HCT116 (cell line): ENCODE measurements around the gene FAM78B. TPM values are rescaled to one million over a fixed set of nuclear protein-coding genes. Genes with fewer than 3 reads are reported as not detected.

ENCODE experiments used
- ATAC-seq: fragments of 200-7000 bp; cut with Tn5 transposase; 2 replicates; pipeline ENCODE4 v1.9.1; 2020; ENCODE audit warnings: mild to moderate bottlenecking, moderate library complexity
- BruUV-seq: library from RNA; stranded (reverse); fragments of 400-500 nt; replicated peaks from 2 replicates; lab custom pipeline; 2021; lab: Mats Ljungman, UMichigan
- CTCF ChIA-PET: fragments of 300-600 bp; sonication (Branson Sonifier 250); formaldehyde crosslinking; loops from one replicate; lab custom pipeline; 2021; ENCODE audit warnings: antibody characterized with exemption; lab: Charles Lee
- POLR2A ChIA-PET: fragments of 300-600, 350-600 bp; sonication (Branson Sonifier 250); formaldehyde crosslinking; loops from one replicate; lab custom pipeline; 2021; ENCODE audit warnings: antibody characterized with exemption; lab: Charles Lee
- RAD21 ChIA-PET, 2 experiments: fragments of 300-600 bp; sonication (Branson Sonifier 250); formaldehyde crosslinking; loops; one replicate each; lab custom pipeline; 2023; ENCODE audit warnings: low total read pairs in 2 of 2; ENCODE audit not compliant: uncharacterized antibody in 2 of 2, unreplicated experiment in 2 of 2, low non-redundant PET in 1 of 2; lab: Charles Lee
- DNase-seq: peaks from one replicate; pipeline ENCODE4 v3.0.0-alpha.2; 2010; ENCODE audit warnings: low read depth, low spot score
- H2AFZ ChIP-seq: fragments of 200-600 bp; shearing (Covaris generic), sonication (generic); 2 replicates; pipeline ENCODE4 v1.6.1; 2017; ENCODE audit warnings: low read depth, mixed run types, mixed read lengths, antibody characterized with exemption, low read length; ENCODE audit not compliant: poor library complexity, severe bottlenecking
- H3K27ac ChIP-seq: 2 replicates; pipeline ENCODE4 v1.5.1; 2012; ENCODE audit warnings: low read depth, low read length
- H3K27me3 ChIP-seq: fragments of 200-600 bp; sonication (generic); 2 replicates; pipeline ENCODE4 v1.6.1; 2016; ENCODE audit warnings: mixed run types, low read length, mixed read lengths; ENCODE audit not compliant: insufficient read depth
- H3K36me3 ChIP-seq, 2 experiments: fragments of 200-500 bp in 1 of 2; fragments of 200-600 bp in 1 of 2; sonication (Bioruptor generic) in 1 of 2; sonication (generic) in 1 of 2; 2 replicates each; pipeline versions ENCODE4 v1.5.1 to v1.6.1; 2014 to 2016; ENCODE audit warnings: low read length in 2 of 2, inconsistent platforms in 1 of 2, mixed read lengths in 1 of 2, mixed run types in 1 of 2; ENCODE audit not compliant: insufficient read depth in 2 of 2, control insufficient read depth in 1 of 2
- H3K4me1 ChIP-seq, 2 experiments: fragments of 200-600 bp in 1 of 2; sonication (generic) in 1 of 2; 2 replicates each; pipeline versions ENCODE4 v1.5.1 to v1.6.1; 2012 to 2017; ENCODE audit warnings: low read length in 2 of 2, inconsistent platforms in 1 of 2, mild to moderate bottlenecking in 1 of 2, mixed read lengths in 1 of 2, mixed run types in 1 of 2, moderate library complexity in 1 of 2; ENCODE audit not compliant: insufficient read depth in 2 of 2, control insufficient read depth in 1 of 2
- H3K4me2 ChIP-seq: fragments of 200-600 bp; sonication (generic); 2 replicates; pipeline ENCODE4 v1.6.1; 2017; ENCODE audit warnings: mixed run types, low read length, mixed read lengths
- H3K4me3 ChIP-seq, 2 experiments: fragments of 200-600 bp in 1 of 2; sonication (generic) in 1 of 2; replicated peaks in 1 of 2; 2 replicates each; pipeline ENCODE4 v1.5.1; 2011 to 2016; ENCODE audit warnings: low read length in 2 of 2, control low read depth in 1 of 2, low read depth in 1 of 2, mild to moderate bottlenecking in 1 of 2, mixed read lengths in 1 of 2, mixed run types in 1 of 2
- H3K79me2 ChIP-seq: fragments of 200-600 bp; sonication (generic); 2 replicates; pipeline ENCODE4 v1.6.1; 2017; ENCODE audit warnings: mild to moderate bottlenecking, mixed run types, low read length, moderate library complexity, mixed read lengths; ENCODE audit not compliant: insufficient read depth
- H3K9ac ChIP-seq: fragments of 200-600 bp; sonication (generic); 2 replicates; pipeline ENCODE4 v1.6.1; 2016; ENCODE audit warnings: low read length, mixed read lengths
- H3K9me2 ChIP-seq: fragments of 200-600 bp; sonication (generic), shearing (Covaris generic); 2 replicates; pipeline ENCODE4 v1.6.1; 2017; ENCODE audit warnings: mixed run types, mild to moderate bottlenecking, moderate library complexity; ENCODE audit not compliant: insufficient read depth
- H3K9me3 ChIP-seq, 2 experiments: fragments of 200-500 bp in 1 of 2; fragments of 200-600 bp in 1 of 2; sonication (Bioruptor generic) in 1 of 2; sonication (generic) in 1 of 2; 2 replicates each; pipeline ENCODE4 v1.6.1; 2014 to 2017; ENCODE audit warnings: low read length in 2 of 2, mixed read lengths in 2 of 2, inconsistent platforms in 1 of 2, low read depth in 1 of 2, mild to moderate bottlenecking in 1 of 2, mixed run types in 1 of 2, moderate library complexity in 1 of 2; ENCODE audit not compliant: control insufficient read depth in 1 of 2, insufficient read depth in 1 of 2
- H4K20me1 ChIP-seq: fragments of 200-600 bp; sonication (generic), shearing (Covaris generic); 2 replicates; pipeline ENCODE4 v1.6.1; 2017; ENCODE audit warnings: mixed run types, mild to moderate bottlenecking, moderate library complexity; ENCODE audit not compliant: insufficient read depth
- EGR1 ChIP-seq: IDR thresholded peaks from 2 replicates; pipeline ENCODE4 v1.6.1; 2012; ENCODE audit warnings: low read depth
- ELF1 ChIP-seq: IDR thresholded peaks from 2 replicates; pipeline ENCODE4 v1.6.1; 2012; ENCODE audit warnings: low read depth, borderline replicate concordance
- EZH2 ChIP-seq: fragments of 200-600 bp; sonication (generic); IDR thresholded peaks from 2 replicates; pipeline ENCODE4 v1.6.1; 2017; ENCODE audit warnings: antibody characterized with exemption, mixed run types
- FOSL1 ChIP-seq: IDR thresholded peaks from 2 replicates; pipeline ENCODE4 v1.6.1; 2012; ENCODE audit warnings: low read depth
- JUND ChIP-seq: IDR thresholded peaks from 2 replicates; pipeline ENCODE4 v1.6.1; 2012
- POLR2A ChIP-seq: IDR thresholded peaks from 2 replicates; pipeline ENCODE4 v1.7.0; 2011; ENCODE audit warnings: borderline replicate concordance; ENCODE audit not compliant: insufficient read depth, insufficient read length; ENCODE audit errors: extremely low read depth
- POLR2AphosphoS5 ChIP-seq: IDR thresholded peaks from 2 replicates; pipeline ENCODE4 v1.6.1; 2011; ENCODE audit warnings: mild to moderate bottlenecking, low read depth, low read length, moderate library complexity
- REST ChIP-seq: IDR thresholded peaks from 2 replicates; pipeline ENCODE4 v1.6.1; 2012; ENCODE audit warnings: low read depth
- SIN3A ChIP-seq: IDR thresholded peaks from 2 replicates; pipeline ENCODE4 v1.6.1; 2012; ENCODE audit warnings: low read depth
- SP1 ChIP-seq: IDR thresholded peaks from 2 replicates; pipeline ENCODE4 v1.6.1; 2012; ENCODE audit warnings: low read depth
- SRF ChIP-seq: IDR thresholded peaks from 2 replicates; pipeline ENCODE4 v1.6.1; 2012; ENCODE audit warnings: low read depth
- TCF7L2 ChIP-seq: IDR thresholded peaks from 2 replicates; pipeline ENCODE4 v1.7.0; 2011; ENCODE audit warnings: borderline replicate concordance, inconsistent platforms; ENCODE audit not compliant: insufficient read depth, insufficient read length; ENCODE audit errors: extremely low read depth
- YY1 ChIP-seq: IDR thresholded peaks from 2 replicates; pipeline ENCODE4 v1.6.1; 2011; ENCODE audit warnings: low read length, low read depth, moderate library complexity, mild to moderate bottlenecking; ENCODE audit not compliant: insufficient replicate concordance; ENCODE audit errors: extremely low read depth
- ZNF274 ChIP-seq: fragments of 200-500 bp; sonication (Bioruptor generic); IDR thresholded peaks from 2 replicates; pipeline ENCODE4 v1.6.1; 2014; ENCODE audit warnings: mild to moderate bottlenecking, low read depth, low read length, inconsistent platforms
- intact Hi-C: fragments of 100-400 bp; cut with micrococcal nuclease; formaldehyde crosslinking; loops from 2 replicates; pipeline ENCODE4 v1.10.0; 2022
- total RNA-seq: library from RNA; stranded (reverse); gene quantifications from one replicate; pipeline ENCODE4 v1.2.1, GENCODE V29; 2021; ENCODE audit not compliant: unreplicated experiment
- TF ChIP-seq, protein P1 (sequence below): IDR thresholded peaks from 2 replicates; pipeline ENCODE4 v1.6.1; 2012
- TF ChIP-seq, protein P2 (sequence below), 3 experiments: fragments of 200-600 bp in 1 of 3; sonication (generic) in 1 of 3; IDR thresholded peaks in 2 of 3; conservative IDR thresholded peaks in 1 of 3; 2 replicates each; pipeline ENCODE4 v1.5.1; 2012 to 2017; ENCODE audit warnings: low read depth in 2 of 3, low read length in 2 of 3, antibody characterized with exemption in 1 of 3, borderline replicate concordance in 1 of 3, control low read depth in 1 of 3, mild to moderate bottlenecking in 1 of 3, mixed read lengths in 1 of 3, mixed run types in 1 of 3, moderate library complexity in 1 of 3; ENCODE audit not compliant: insufficient read depth in 1 of 3
- TF ChIP-seq, protein P3 (sequence below): IDR thresholded peaks from 2 replicates; pipeline ENCODE4 v1.6.1; 2011; ENCODE audit warnings: mild to moderate bottlenecking, low read length, moderate library complexity; ENCODE audit not compliant: insufficient replicate concordance; ENCODE audit errors: extremely low read depth

Gene FAM78B
- total RNA-seq, 1 experiment from 2014 or later = 1.4 TPM

GRCh38 chr1:166155108-166155507, 11.7 kb downstream of the FAM78B start (continued):
- no peak for TF ChIP-seq EZH2
- no peak for TF ChIP-seq SP1
- TF ChIP-seq, protein P1, sequence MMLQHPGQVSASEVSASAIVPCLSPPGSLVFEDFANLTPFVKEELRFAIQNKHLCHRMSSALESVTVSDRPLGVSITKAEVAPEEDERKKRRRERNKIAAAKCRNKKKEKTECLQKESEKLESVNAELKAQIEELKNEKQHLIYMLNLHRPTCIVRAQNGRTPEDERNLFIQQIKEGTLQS = no peak
- no peak for TF ChIP-seq SRF
- TF ChIP-seq POLR2AphosphoS5 = no peak
- TF ChIP-seq JUND = no peak
- TF ChIP-seq YY1 = no peak
- no peak for TF ChIP-seq ELF1

DNA sequence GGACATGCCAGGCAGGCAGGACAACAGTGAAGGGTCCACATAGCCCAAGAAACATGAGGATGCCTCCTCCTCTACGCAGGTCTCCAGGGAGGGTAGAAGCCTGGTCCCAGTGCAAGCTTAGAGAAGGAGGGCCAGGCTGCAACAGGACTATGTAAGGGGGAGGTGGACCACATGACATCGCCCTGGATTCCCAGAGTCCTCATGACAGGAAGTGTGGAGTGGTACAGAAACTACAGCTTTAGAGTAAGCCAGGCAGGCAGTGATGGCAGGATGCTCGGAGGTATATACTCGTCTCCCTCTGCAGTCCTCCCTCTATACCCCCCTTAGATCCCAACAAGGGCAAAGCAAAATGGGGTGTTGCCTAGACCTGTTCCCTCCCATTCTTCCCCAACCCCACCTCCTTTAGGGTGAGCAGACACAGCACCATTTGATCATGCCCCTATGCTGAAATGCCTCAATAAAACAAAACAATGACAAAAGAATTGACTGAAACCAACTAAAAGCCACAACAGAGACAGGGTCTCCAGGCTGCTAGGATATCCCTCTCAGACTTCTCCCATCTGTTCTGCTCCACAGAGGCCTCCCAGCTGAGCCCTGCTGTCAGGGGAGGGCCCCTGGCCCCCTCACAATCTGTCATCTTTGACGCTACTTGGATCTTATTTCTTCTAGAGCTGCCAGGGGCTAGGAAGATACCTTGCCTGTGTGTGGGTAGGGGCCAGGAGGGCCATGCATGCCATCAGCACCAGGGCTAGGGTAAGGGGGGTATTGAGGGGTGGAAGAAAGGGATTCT, 13.1 kb downstream of the FAM78B start:
- no peaks in the 10 kb centered on the region for H3K36me3 ChIP-seq
- no peak overlapping the region for H3K4me3 ChIP-seq
- ChIA-PET CTCF (no interaction called here), RAD21 (no interaction called here), POLR2A (no interaction called here)
- H2AFZ ChIP-seq = no peak overlapping the region
- ATAC-seq (no peak), DNase-seq (no peak)
- H3K9me2 ChIP-seq = no peaks in the 10 kb centered on the region
- H3K4me2 ChIP-seq = no peak overlapping the region
- no peaks in the 10 kb centered on the region for H3K79me2 ChIP-seq
- no peaks in the 10 kb centered on the region for H3K4me1 ChIP-seq
- no peaks in the 10 kb centered on the region for H3K9me3 ChIP-seq
- H3K9ac ChIP-seq = no peak overlapping the region
- intact Hi-C loops = no loop called here
- no peak overlapping the region for H3K27ac ChIP-seq
- no TSS peak for BruUV-seq
- peaks cover 3% of the 10 kb centered on the region; the same call in 1 of the 2 replicates for H3K27me3 ChIP-seq
- H4K20me1 ChIP-seq = no peaks in the 10 kb centered on the region
- no peak for TF ChIP-seq TCF7L2
- no peak for TF ChIP-seq SRF
- TF ChIP-seq SP1 = no peak
- TF ChIP-seq, protein P2, sequence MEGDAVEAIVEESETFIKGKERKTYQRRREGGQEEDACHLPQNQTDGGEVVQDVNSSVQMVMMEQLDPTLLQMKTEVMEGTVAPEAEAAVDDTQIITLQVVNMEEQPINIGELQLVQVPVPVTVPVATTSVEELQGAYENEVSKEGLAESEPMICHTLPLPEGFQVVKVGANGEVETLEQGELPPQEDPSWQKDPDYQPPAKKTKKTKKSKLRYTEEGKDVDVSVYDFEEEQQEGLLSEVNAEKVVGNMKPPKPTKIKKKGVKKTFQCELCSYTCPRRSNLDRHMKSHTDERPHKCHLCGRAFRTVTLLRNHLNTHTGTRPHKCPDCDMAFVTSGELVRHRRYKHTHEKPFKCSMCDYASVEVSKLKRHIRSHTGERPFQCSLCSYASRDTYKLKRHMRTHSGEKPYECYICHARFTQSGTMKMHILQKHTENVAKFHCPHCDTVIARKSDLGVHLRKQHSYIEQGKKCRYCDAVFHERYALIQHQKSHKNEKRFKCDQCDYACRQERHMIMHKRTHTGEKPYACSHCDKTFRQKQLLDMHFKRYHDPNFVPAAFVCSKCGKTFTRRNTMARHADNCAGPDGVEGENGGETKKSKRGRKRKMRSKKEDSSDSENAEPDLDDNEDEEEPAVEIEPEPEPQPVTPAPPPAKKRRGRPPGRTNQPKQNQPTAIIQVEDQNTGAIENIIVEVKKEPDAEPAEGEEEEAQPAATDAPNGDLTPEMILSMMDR (IDR thresholded peaks at IDR 0.05 in 2 of 3, conservative IDR thresholded peaks at IDR 0.05 in 1 of 3; ENCODE audit: borderline replicate concordance in 1 of 3, insufficient read depth in 1 of 3, low read depth in 2 of 3, low read length in 2 of 3) = no peak
- TF ChIP-seq FOSL1 = no peak
- no peak for TF ChIP-seq EGR1
- no peak for TF ChIP-seq ZNF274
- TF ChIP-seq, protein P3, sequence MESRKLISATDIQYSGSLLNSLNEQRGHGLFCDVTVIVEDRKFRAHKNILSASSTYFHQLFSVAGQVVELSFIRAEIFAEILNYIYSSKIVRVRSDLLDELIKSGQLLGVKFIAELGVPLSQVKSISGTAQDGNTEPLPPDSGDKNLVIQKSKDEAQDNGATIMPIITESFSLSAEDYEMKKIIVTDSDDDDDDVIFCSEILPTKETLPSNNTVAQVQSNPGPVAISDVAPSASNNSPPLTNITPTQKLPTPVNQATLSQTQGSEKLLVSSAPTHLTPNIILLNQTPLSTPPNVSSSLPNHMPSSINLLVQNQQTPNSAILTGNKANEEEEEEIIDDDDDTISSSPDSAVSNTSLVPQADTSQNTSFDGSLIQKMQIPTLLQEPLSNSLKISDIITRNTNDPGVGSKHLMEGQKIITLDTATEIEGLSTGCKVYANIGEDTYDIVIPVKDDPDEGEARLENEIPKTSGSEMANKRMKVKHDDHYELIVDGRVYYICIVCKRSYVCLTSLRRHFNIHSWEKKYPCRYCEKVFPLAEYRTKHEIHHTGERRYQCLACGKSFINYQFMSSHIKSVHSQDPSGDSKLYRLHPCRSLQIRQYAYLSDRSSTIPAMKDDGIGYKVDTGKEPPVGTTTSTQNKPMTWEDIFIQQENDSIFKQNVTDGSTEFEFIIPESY = no peak
- no peak for TF ChIP-seq POLR2A
- TF ChIP-seq SIN3A = no peak
- no peak for TF ChIP-seq JUND
- no peak for TF ChIP-seq REST
